HG02571 (cell line): ENCODE measurements around the gene TMEM141.
"Not testable (repeated sequence)": the region's sequence is repeated elsewhere in the genome, so short reads cannot be mapped to it uniquely, and the experiment has no call there.

Experiments
- ATAC-seq: cut with Tn5 transposase; IDR thresholded peaks from one replicate; pipeline ENCODE4 v1.9.1; 2021; ENCODE audit warnings: mild to moderate bottlenecking, moderate library complexity; ENCODE audit not compliant: unreplicated experiment

The TMEM141 gene

DNA sequence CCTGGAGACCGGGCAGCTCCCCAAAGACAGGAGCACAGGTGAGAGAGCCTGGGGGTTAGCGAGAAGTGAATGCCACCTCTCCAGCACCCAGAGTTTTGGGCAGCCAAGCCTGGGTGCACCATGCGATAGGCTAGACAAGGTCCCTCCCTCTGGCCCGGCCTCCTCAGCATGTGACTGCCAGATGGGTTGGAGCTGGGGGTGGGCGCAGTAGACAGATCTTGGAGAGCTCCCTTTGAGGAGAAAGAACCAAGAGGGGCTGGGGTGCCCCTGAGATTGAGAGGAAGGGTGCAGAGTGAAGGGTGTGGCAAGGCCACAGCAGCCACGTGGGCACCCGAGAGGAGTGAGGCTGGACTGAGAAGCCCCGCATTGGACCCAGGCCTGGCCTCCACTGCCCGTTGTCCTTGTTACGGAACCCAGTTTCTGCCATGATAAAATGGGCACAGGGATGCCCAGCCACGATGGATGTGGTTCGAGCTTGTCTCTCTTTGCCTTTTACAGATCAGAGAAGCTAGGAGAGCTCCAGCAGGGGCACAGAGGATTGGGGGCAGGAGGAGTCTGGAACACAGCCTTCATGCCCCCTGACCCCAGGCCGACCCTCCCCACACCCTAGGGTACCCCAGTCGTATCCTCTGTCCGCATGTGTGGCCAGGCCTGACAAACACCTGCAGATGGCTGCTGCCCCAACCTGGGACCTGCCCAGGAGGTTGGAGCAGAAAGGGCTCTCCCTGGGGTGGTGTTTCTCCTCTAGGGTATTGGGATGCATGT lies 1.4 kb downstream of the TMEM141 start:
- no peak for ATAC-seq

GRCh38 chr9:136793086-136793946 lies 2.2 kb downstream of the TMEM141 start:
- ATAC-seq: no peak

DNA sequence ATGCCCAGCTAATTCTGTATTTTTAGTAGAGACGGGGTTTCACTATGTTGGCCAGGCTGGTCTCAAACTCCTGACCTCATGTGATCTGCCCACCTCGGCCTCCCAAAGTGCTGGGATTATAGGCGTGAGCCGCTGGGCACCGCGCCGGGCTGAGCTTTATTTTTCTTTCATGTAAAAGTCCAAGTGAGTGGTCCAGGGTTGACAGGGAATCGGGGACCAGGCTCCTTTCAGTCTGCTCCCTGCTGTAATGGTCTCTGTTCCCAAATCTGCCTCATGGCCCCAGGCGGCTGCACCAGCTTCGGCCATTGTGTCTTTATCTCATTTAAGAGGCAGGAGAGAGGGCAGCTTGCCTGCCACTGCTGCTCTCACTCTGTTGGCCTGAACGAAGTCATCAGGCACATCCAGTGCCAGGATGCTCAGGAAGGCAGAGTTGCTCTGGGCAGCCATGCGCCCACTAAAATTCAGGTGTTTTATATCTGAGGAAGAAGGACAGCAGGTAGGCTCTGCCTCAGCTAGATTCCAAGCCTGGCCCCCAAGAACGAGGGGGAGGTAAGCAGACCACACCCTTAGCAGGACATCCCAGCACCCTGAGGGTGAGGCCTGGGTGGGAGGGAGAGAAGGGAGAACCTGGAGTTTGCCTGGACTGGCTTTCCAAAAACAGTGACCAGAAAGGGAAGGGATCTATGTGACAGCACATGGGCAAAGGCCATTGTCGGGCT lies 3.3 kb downstream of the TMEM141 start:
- no peak for ATAC-seq

GRCh38 chr9:136795000-136795348 lies 3.8 kb downstream of the TMEM141 start:
- ATAC-seq: no peak

DNA sequence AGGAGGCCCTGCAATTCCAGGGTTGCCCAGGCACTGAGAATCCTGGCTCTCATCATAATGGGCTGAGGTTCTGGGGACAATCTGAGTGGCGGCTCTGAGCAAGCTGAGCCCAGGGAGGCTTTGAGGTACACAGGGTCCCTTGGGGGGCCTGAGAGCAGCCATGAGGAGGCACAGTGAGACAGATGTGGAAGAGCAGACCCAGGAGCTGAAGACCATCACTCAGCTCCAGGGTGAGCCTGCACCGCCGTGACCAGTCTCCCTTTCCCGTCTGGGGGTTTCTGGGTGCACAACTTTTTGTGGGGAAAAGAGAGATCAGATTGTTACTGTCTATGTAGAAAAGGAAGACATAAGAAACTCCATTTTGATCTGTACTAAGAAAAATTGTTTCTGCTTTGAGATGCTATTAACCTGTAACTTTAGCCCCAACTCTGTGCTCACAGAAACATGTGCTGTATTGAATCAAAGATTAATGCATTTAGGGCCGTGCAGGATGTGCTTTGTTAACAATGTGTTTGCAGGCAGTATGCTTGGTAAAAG lies 5.2 kb downstream of the TMEM141 start, which contains the start of gene CCDC183:
Gene CCDC183 (plus strand): TSS at position 101 of the 537 bp plus-strand sequence. CDS start 60 bp downstream, at position 161.
- ATAC-seq: no peak

DNA sequence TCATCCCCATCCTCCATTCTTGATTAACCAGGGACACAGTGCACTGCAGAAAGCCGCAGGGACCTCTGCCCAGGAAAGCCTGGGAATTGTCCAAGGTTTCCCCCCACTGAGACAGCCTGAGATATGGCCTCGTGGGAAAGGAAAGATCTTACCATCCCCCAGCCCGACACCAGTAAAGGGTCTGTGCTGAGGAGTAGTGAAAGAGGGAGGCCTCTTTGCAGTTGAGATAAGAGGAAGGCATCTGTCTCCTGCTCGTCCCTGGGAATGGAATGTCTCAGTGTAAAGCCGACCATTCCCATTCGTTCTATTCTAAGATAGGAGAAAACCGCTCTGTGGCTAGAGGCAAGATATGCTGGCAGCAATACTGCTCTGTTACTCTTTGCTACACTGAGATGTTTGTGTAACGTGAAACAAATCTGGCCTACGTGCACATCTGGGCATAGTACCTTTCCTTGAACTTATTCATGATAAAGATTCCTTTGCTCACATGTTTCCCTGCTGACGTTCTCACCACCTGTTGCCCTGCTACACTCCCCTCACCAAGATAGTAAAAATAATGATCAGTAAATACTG lies 5.7 kb downstream of the TMEM141 start:
- not testable (repeated sequence) for ATAC-seq

- no peak for ATAC-seq
Measured at GRCh38 chr9:136798708-136799078, 7.5 kb downstream of the TMEM141 start.

DNA sequence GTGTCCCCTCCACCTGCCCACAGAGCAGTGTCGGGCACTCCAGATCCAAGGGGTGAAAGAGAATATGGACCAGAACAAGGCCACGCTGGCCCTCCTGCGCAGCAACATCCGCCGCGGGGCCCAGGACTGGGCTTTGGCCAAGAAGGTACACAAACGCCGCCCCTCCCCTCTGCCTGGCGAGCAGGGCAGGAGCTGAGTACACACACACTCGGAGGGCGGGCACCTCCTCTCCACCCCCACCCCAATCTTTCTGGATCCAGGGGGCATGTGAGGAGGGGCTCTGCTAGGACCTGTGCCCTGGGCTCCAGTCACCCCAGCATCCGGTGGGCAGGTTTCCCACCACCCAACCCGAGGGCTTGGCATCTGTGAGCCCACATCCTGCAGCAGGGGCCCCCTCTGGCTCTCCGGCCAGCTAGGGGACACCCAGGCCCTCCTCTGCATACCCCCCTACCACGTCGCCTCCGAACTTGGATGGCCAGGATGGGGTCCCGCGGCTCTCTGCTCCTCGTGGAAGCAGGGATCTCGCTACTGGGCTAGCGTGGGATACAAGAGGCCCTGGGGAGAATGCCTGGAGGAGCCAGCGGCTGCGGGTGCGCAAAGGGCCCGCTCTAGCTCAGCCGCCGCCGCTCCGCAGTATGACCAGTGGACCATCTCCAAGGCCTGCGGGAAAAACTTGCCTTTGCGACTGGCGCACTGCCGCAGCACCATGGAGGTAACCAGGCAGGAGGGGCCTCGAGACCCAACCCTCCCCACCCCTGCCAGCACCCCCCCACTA lies 8.1 kb downstream of the TMEM141 start:
- no peak for ATAC-seq

- ATAC-seq: no peak
Measured at GRCh38 chr9:136799854-136800657, 8.9 kb downstream of the TMEM141 start.

GRCh38 chr9:136802321-136802720 lies 11.2 kb downstream of the TMEM141 start:
- no peak for ATAC-seq

GRCh38 chr9:136803009-136803550 lies 11.9 kb downstream of the TMEM141 start:
- not testable (repeated sequence) for ATAC-seq

- no peak for ATAC-seq
Measured at GRCh38 chr9:136803551-136804508, 12.7 kb downstream of the TMEM141 start.

GRCh38 chr9:136804509-136805206 lies 13.5 kb downstream of the TMEM141 start:
- ATAC-seq: no peak

DNA sequence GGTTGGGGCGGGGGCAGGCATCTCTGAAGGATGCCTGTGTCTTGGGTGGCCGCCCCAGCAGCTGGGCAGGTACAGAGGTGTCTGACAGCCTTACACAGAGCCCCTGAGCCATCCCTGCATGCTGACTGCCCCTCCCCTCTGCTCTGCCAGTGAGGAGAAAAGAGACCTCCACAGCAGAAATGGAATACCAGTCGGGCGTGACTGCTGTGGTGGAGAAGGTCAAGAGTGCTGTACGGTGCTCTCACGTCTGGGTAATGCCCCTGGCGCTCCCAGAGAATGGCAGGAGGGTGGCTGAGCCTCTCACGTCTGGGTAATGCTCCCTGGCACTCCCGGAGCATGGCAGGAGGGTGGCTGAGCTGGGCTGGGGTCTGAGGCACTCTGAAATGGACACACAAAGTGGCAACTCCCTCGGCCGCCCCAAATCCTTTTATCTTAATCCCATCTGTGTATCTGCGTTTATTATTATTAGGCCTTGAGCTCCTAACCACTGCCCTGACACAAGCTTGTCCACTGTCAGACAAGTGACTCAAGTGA lies 14.1 kb downstream of the TMEM141 start:
- no peak for ATAC-seq

GRCh38 chr9:136806067-136806466 lies 14.9 kb downstream of the TMEM141 start:
- no peak for ATAC-seq

- ATAC-seq: no peak
Measured at GRCh38 chr9:136806631-136807201, 15.6 kb downstream of the TMEM141 start.
